GM21390 (cell line): ENCODE measurements around the gene DEF6.
A peak's percentile ranks its signal among the peaks of the same experiment; 100 is the strongest.

Source experiments
- ATAC-seq: cut with Tn5 transposase; IDR thresholded peaks from one replicate; pipeline ENCODE4 v1.9.1; 2021; ENCODE audit not compliant: unreplicated experiment

The DEF6 gene

GRCh38 chr6:35342258-35343091, 44.9 kb downstream of the DEF6 start, which contains the start of gene PPARD:
PPARD (plus strand) TSS chr6:35342558; CDS start chr6:35411088, 68,530 bp downstream.
- ATAC-seq: peak; percentile 98

DNA sequence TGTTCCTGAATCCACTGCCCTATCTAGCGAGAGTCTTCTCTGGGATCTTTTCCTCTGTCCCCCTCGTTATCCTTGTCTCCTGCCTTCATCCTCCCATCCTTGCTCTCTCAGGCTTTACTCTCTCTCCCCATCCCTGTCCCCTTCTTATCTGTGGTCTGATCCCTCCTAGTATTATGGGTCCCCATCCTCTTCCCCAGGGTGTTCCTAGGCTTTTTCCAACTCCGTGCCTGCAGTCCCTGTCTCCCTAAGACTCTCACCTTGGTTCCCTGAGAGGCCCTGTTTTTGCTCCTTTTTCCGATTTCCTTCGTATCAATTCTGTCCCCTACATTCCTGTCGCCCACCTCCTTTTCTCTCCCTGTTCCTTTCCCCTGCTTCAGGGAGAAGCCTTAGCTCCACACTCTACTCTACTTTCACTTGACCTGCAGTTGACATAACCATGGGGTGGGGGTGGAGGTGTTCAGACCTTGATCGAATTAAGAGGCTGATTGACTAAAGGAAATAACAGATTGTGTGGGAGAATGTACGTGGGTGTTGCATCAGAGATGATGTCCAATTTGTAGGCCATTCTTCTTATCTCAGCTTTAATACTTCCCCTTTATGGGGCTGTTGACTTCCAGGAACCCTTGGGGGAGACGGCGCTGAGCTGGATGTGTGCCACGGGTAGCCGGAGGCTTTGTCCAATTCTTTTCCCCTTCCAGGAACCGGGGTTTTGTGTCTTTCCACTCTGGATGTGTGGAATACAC, 45.6 kb downstream of the DEF6 start:
- no peak for ATAC-seq

DNA sequence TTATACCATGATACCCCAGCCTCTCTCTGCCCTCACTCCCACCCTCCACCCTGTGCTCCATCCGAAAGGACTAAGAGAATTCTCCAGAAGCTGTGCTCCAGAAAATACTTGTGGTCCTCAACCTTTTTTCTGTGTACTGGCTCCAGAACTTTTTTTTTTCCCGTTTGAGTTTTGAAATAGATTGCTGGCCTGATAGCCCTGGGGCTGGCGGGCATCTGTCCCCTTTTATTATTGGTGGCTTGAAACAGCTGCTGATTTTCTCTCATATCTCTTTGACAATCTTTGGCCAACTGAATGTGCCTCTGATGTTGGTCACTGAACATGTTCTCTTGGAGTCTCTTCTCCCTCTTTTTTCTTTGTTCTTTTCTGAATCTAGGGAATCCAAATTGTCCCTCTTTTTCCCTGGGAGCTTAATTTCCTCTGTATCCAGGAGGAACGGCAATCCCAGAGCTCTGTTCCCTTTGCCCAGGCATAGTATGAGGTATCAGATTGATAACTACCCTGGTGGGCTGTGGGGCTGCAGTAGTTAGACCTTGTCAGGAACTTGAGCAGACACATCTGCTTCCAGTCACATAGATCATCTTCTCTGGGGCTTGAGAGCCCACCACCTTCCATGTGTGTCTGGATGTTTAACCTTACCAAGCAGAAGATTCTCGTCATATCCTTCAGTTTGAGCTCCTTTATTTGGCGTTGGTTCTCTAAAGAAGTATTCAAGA, 46.4 kb downstream of the DEF6 start:
- ATAC-seq: no peak

DNA sequence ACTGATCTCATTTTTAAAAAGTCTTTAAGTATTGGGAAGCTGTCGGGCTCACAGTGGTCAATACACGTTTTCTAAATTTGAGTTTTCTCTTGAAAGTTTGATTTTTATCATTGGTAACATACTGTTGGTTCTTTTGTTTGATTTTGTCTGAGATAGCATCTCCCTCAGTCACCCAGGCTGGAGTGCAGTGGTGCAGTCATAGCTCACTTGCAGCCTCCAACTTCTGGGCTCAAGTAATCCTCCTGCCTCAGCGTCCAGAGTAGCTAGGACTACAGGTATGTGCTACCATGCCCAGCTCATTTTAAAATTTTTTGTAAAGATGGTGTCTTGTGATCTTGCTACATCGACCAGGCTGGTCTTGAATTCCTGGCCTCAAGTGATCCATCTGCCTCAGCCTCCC, 53.8 kb downstream of the DEF6 start:
- ATAC-seq: no peak

DNA sequence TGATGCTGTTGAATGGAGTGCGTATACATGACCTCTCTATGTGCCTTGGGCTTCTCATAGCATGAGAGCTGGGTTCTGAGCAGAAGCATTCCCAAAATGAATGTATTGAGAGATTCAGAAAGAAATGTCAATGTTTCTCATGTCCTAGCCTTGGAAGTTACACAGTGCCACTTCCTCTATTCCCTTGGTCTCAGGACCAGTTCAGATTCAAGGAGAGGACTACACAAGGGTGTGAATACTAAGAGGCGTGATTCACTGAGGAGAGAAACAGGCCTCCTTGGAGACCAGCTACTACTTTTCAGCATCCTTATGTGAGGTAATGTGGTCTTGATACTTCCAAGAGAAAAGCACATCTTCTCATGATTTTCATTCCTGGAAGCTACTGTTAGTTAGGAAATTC, 55.1 kb downstream of the DEF6 start:
- ATAC-seq: no peak

- no peak for ATAC-seq
Measured at GRCh38 chr6:35354361-35355135, 56.9 kb downstream of the DEF6 start.

GRCh38 chr6:35356391-35356790, 58.8 kb downstream of the DEF6 start:
- no peak for ATAC-seq

DNA sequence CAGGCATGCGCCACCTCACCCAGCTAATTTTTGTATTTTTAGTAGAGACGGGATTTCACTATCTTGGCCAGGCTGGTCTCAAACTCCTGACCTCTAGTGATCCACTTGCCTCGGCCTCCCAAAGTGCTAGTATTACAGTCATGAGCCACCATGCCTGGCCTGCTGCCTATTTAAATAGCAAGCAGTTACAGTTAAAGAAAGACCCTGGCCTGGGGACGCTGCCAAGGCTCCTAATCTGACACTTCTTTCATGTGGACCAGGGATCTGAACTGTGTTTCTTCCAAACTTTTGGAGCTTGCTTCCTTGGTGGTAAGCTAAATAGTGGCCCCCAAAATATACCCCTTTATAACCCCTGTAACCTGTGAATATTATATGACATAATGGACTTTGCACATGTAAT, 60.1 kb downstream of the DEF6 start:
- ATAC-seq: no peak

- no peak for ATAC-seq
Measured at GRCh38 chr6:35358086-35358485, 60.5 kb downstream of the DEF6 start.

- ATAC-seq: no peak
Measured at GRCh38 chr6:35359346-35359743, 61.7 kb downstream of the DEF6 start.

GRCh38 chr6:35359744-35360348, 62.2 kb downstream of the DEF6 start:
- ATAC-seq: no peak

- ATAC-seq: no peak
Measured at GRCh38 chr6:35360349-35361138, 62.9 kb downstream of the DEF6 start.

GRCh38 chr6:35362200-35362599, 64.6 kb downstream of the DEF6 start:
- no peak for ATAC-seq

GRCh38 chr6:35363293-35363750, 65.7 kb downstream of the DEF6 start:
- no peak for ATAC-seq

GRCh38 chr6:35365594-35366203, 68.1 kb downstream of the DEF6 start:
- ATAC-seq: no peak

GRCh38 chr6:35366204-35366596, 68.6 kb downstream of the DEF6 start:
- ATAC-seq: no peak

DNA sequence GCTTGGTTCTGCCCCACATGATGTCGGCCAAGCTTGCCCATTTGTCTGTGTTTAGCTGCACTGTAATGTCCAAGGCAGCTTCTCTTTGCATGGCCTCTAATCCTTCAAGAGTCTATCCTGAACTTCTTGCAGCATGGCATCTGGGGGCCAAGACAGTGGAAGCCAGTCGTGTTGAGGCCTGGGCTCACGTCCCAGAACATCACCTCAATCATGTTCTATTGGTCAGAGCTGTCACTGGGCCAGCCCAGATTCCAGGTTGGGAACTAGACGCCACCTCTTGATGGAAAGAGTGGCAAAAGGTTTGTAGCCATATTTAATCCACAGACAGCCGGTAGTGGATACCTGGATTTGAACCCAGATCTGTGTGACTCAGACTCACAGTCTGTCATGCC, 70.0 kb downstream of the DEF6 start:
- no peak for ATAC-seq

DNA sequence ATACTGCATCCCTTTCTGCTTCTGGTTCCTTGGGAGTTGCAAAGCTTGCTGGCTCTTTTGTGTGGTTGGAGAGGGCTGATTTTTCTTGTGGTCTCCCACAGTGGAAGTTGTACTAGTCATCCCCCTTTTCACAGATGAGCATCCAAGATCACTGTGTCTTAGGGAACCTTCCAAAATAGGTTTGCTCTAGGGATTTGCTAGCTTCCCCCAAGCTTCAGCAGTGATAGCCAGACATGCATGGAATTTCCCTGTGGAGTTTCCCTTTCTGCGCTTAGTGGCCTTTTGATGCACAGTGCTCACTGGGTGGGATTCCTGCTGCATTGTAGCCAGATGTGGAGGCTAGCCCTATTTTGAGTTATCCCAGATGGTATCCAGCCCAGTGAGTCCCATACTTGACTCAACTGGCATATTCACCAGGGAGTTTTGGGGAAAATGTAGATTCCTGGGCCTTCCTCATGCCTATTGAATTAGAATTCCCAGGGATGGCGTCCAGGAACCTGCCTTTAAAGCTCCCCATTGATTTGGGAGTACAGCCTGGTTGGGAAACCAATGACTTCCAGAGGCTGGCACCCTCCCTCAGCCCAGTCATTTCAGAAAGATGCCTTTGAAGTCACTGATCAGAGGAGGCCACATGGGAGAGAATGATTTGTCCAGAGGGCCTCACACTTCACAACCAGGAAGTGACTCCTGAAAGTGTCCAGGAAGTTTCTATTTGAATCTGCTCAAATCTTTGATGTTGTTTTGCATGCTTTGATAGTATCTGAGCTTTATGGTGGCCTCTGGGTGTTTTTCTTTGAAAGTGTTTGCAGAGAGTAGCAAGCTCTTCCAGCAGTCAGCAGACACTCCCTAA, 70.6 kb downstream of the DEF6 start:
- no peak for ATAC-seq
